Measurements from ENCODE around the gene GRM7. TPM values are rescaled to one million over a fixed set of nuclear protein-coding genes. Genes with fewer than 3 reads are reported as not detected.

Gene GRM7
- total RNA-seq, 4 donors from 2014 or later: 0.09 TPM; not detected in 3

- H3K27me3 ChIP-seq: no peaks in the 10 kb centered on the region
- no peak overlapping the region for H3K4me3 ChIP-seq
- intact Hi-C loops (cut with DNase I): no loop called here
- DNase-seq: no peak
- H3K9me3 ChIP-seq: no peaks in the 10 kb centered on the region
- H3K36me3 ChIP-seq: no peaks in the 10 kb centered on the region
- no peak for TF ChIP-seq POLR2A (IDR thresholded peaks at IDR 0.05)
- TF ChIP-seq, protein P1, sequence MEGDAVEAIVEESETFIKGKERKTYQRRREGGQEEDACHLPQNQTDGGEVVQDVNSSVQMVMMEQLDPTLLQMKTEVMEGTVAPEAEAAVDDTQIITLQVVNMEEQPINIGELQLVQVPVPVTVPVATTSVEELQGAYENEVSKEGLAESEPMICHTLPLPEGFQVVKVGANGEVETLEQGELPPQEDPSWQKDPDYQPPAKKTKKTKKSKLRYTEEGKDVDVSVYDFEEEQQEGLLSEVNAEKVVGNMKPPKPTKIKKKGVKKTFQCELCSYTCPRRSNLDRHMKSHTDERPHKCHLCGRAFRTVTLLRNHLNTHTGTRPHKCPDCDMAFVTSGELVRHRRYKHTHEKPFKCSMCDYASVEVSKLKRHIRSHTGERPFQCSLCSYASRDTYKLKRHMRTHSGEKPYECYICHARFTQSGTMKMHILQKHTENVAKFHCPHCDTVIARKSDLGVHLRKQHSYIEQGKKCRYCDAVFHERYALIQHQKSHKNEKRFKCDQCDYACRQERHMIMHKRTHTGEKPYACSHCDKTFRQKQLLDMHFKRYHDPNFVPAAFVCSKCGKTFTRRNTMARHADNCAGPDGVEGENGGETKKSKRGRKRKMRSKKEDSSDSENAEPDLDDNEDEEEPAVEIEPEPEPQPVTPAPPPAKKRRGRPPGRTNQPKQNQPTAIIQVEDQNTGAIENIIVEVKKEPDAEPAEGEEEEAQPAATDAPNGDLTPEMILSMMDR (IDR thresholded peaks at IDR 0.05): no peak
- H3K27ac ChIP-seq: no peak overlapping the region
- H3K4me1 ChIP-seq: no peaks in the 10 kb centered on the region
These were observed 332.4 kb downstream of the GRM7 start for GRCh38 chr3:7193269-7193668.

DNA sequence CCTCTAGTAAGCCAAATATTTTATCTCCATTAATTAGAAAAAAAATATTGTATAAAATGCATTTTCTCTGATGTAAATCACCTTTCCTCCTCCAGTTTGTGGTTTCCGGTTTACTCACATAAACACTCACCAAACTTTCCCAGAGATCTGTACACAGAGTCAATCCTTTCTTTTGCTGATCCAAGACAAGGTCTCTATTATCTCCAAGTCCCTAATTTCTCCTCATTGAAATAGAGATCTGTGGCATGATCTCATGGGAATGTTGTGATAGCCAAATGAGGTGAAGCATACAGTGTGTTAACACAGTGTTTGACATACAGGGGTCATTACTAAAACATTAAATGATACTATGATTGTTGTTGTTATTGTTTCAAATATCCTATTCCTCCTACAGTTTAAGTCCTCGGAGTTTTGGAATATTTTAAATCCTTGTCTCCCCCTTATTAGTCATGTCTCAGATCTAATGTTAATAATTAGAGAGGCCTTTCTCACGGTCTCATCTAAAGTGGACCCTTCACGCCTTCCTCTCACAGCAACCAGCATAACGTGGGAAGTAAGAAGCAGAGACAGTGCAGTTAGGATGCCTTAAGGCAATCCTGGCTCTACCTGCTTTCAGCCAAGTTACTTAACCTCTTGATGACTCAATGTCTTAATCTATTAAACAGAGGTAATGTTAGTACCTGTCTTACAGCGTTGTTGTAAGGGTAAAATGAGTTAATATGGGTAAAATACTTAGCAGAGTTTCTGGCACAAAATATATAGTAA lies 333.3 kb downstream of the GRM7 start:
- Histone ChIP-seq H3K27me3 (no peaks in the 10 kb centered on the region), H3K9me3 (no peaks in the 10 kb centered on the region), H3K4me1 (no peaks in the 10 kb centered on the region), H3K4me3 (no peak overlapping the region), H3K27ac (no peak overlapping the region), H3K36me3 (no peaks in the 10 kb centered on the region)
- intact Hi-C loops (cut with DNase I): no loop called here
- no peak for DNase-seq
- 29 to 38% methylated on average over 6 of the region's 6 CpGs for WGBS, 2 donors
- TF ChIP-seq, protein P1 (IDR thresholded peaks at IDR 0.05): no peak
- no peak for TF ChIP-seq POLR2A (IDR thresholded peaks at IDR 0.05)

DNA sequence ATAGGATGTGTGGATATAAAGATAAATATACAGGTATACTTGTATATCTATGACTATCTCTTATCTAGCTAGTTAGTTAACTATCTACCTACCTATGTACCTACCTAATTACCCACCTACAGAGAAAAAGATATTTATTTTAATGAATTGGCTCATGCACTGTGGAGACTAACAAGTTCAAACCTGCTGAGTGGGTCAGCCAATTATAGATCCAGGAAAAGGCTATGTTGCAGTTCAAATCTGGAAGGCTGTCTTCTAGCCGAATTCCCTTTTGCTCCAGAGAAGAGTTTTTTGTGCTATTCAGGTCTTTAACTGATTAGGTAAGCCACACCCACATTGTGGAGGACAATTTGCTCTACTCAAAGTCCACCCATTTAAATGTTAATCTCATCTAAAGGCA lies 335.0 kb downstream of the GRM7 start:
- no peak for DNase-seq
- Histone ChIP-seq H3K27me3 (no peaks in the 10 kb centered on the region), H3K36me3 (no peaks in the 10 kb centered on the region), H3K4me1 (no peaks in the 10 kb centered on the region), H3K27ac (no peak overlapping the region), H3K9me3 (no peaks in the 10 kb centered on the region), H3K4me3 (no peak overlapping the region)
- WGBS, 2 donors: 35 to 38% methylated on average over 1 of the region's 1 CpG
- TF ChIP-seq, protein P1 (IDR thresholded peaks at IDR 0.05): no peak
- no peak for TF ChIP-seq POLR2A (IDR thresholded peaks at IDR 0.05)
- intact Hi-C loops (cut with DNase I): no loop called here

- intact Hi-C loops (cut with DNase I): no loop called here
- DNase-seq: no peak
- Histone ChIP-seq H3K4me3 (no peak overlapping the region), H3K27me3 (no peaks in the 10 kb centered on the region), H3K4me1 (no peaks in the 10 kb centered on the region), H3K27ac (no peak overlapping the region), H3K36me3 (no peaks in the 10 kb centered on the region), H3K9me3 (no peaks in the 10 kb centered on the region)
- TF ChIP-seq, protein P1 (IDR thresholded peaks at IDR 0.05): no peak
- no peak for TF ChIP-seq POLR2A (IDR thresholded peaks at IDR 0.05)
- WGBS, 2 donors: 59 to 66% methylated on average over 2 of the region's 2 CpGs
These were observed 340.9 kb downstream of the GRM7 start for GRCh38 chr3:7201784-7202183.

DNA sequence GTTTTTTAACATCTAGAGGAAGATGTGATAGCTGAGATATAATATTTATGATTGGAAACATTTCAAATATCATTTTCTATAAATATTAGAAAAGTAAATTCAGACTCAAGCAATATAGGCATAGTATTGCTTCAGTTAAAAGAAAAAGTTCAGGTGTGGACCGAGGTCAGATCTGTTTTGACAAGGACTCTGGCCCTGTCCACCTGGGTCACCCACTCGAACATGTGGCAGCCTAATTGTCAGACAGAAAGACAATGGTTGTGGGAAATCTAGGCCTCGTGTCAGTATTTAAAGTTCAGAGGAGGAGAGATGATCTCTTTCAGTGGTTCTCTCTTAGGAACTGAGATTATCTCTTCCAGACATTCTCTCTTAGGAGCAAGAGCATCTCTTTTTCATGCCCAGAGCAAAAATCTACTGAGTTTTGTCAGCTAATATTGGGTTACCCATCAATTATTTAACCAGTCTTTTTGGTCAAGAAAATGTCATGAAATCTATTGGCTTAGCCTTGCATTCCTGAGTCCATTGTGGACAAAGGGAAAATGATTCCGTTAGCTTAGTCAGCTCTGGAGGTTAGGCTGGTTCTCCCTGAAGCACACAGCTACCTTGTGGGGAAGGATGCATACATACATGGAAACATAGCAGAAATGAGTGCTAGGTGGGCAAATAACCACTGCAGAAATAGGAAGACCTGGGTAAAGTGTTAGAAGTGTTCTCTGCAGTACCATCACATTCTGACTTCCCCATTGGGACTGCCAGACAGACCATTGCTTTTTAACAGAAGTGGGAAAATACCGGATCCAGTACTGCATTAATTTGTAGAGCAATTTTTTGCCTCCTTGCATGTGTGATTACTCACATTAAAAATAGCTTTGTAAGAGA lies 343.3 kb downstream of the GRM7 start:
- no peaks in the 10 kb centered on the region for H3K9me3 ChIP-seq
- 81 to 83% methylated on average over 5 of the region's 5 CpGs for WGBS, 2 donors
- intact Hi-C loops (cut with DNase I): no loop called here

More for the DNA sequence above, 343.3 kb downstream of the GRM7 start:
- H3K27me3 ChIP-seq: no peaks in the 10 kb centered on the region
- no peak for DNase-seq
- no peaks in the 10 kb centered on the region for H3K36me3 ChIP-seq
- TF ChIP-seq POLR2A (IDR thresholded peaks at IDR 0.05): no peak
- TF ChIP-seq, protein P1 (IDR thresholded peaks at IDR 0.05): no peak
- H3K4me3 ChIP-seq: no peak overlapping the region
- no peak overlapping the region for H3K27ac ChIP-seq
- H3K4me1 ChIP-seq: no peaks in the 10 kb centered on the region
